Fibroblast of skin of right biceps (primary cell): ENCODE results near the gene LFNG.

Experiments used
- DNase-seq: peaks from one replicate; pipeline ENCODE4 v3.0.0-alpha.2; 2013

Gene LFNG

GRCh38 chr7:2576742-2577491 lies 57.3 kb downstream of the LFNG start:
- no peak for DNase-seq
